WTC11 (cell line): Measurements from ENCODE around the gene CCDC157. TPM values are rescaled to one million over a fixed set of nuclear protein-coding genes. Genes with fewer than 3 reads are reported as not detected.

Experiments used
- ATAC-seq: fragments of 200-7000 bp; cut with Tn5 transposase; 2 replicates; pipeline ENCODE4 v1.10.0; 2021; ENCODE audit warnings: mild to moderate bottlenecking, moderate library complexity
- CTCF ChIA-PET: fragments of 300-600 bp; sonication (Branson Sonifier 250); formaldehyde crosslinking; loops from one replicate; lab custom pipeline; 2021; ENCODE audit warnings: antibody characterized with exemption; lab: Charles Lee
- POLR2A ChIA-PET: fragments of 350-600 bp; sonication (Branson Sonifier 250); formaldehyde crosslinking; loops from one replicate; lab custom pipeline; 2021; ENCODE audit warnings: antibody characterized with exemption; lab: Charles Lee
- DNase-seq: peaks from one replicate; pipeline ENCODE4 v3.0.0; 2021; ENCODE audit warnings: low spot score
- H3K27ac Mint-ChIP-seq: 2 replicates; pipeline ENCODE4 v1.8.0; 2021; ENCODE audit warnings: mixed read lengths
- H3K27me3 Mint-ChIP-seq: 2 replicates; pipeline ENCODE4 v1.8.0; 2021; ENCODE audit warnings: low read depth, mild to moderate bottlenecking, moderate library complexity, mixed read lengths
- H3K36me3 Mint-ChIP-seq: 2 replicates; pipeline ENCODE4 v1.8.0; 2021; ENCODE audit warnings: mixed read lengths
- H3K4me1 Mint-ChIP-seq: 2 replicates; pipeline ENCODE4 v1.8.0; 2022; ENCODE audit warnings: mixed read lengths
- H3K4me3 Mint-ChIP-seq: 2 replicates; pipeline ENCODE4 v1.8.0; 2021; ENCODE audit warnings: mild to moderate bottlenecking, moderate library complexity, mixed read lengths
- H3K9me3 Mint-ChIP-seq: 2 replicates; pipeline ENCODE4 v1.8.0; 2021; ENCODE audit warnings: mixed read lengths
- AFF4 ChIP-seq: sonication (generic); formaldehyde crosslinking; IDR thresholded peaks from 2 replicates; pipeline ENCODE4 v1.8.1; 2023; ENCODE audit warnings: mild to moderate bottlenecking, missing genetic modification reagents, borderline replicate concordance
- EMX1 ChIP-seq: fragments of 250-450 bp; sonication (Bioruptor Pico); IDR thresholded peaks from 2 replicates; pipeline ENCODE4 v1.8.0; 2021; ENCODE audit warnings: mild to moderate bottlenecking
- FOXP1 ChIP-seq: sonication (generic); formaldehyde crosslinking; IDR thresholded peaks from 2 replicates; pipeline ENCODE4 v1.8.0; 2022; ENCODE audit warnings: missing genetic modification reagents, mild to moderate bottlenecking, moderate library complexity, borderline replicate concordance
- GRHL2 ChIP-seq: fragments of 250-450 bp; sonication (Bioruptor Pico); IDR thresholded peaks from 2 replicates; pipeline ENCODE4 v1.8.0; 2022; ENCODE audit warnings: mild to moderate bottlenecking, moderate library complexity; ENCODE audit not compliant: insufficient replicate concordance, severe bottlenecking
- JAZF1 ChIP-seq: fragments of 250-450 bp; sonication (Bioruptor Pico); IDR thresholded peaks from 2 replicates; pipeline ENCODE4 v1.9.0; 2021; ENCODE audit warnings: moderate library complexity, mild to moderate bottlenecking, inconsistent platforms
- MXD4 ChIP-seq: fragments of 250-450 bp; sonication (Bioruptor Pico); IDR thresholded peaks from 2 replicates; pipeline ENCODE4 v1.8.0; 2021; ENCODE audit warnings: mild to moderate bottlenecking, moderate library complexity, borderline replicate concordance
- PRDM15 ChIP-seq: sonication (generic); formaldehyde crosslinking; IDR thresholded peaks from 2 replicates; pipeline ENCODE4 v1.8.0; 2022; ENCODE audit warnings: missing genetic modification reagents
- PREB ChIP-seq: sonication (generic); formaldehyde crosslinking; IDR thresholded peaks from 2 replicates; pipeline ENCODE4 v1.8.1; 2022; ENCODE audit warnings: mild to moderate bottlenecking, missing genetic modification reagents, moderate library complexity, borderline replicate concordance
- PRRX2 ChIP-seq: fragments of 250-450 bp; sonication (Bioruptor Pico); IDR thresholded peaks from 2 replicates; pipeline ENCODE4 v1.8.0; 2021; ENCODE audit warnings: mild to moderate bottlenecking
- RELA ChIP-seq: sonication (generic); formaldehyde crosslinking; IDR thresholded peaks from 2 replicates; pipeline ENCODE4 v1.8.1; 2022; ENCODE audit warnings: missing genetic modification reagents, mild to moderate bottlenecking, borderline replicate concordance
- TEAD4 ChIP-seq: sonication (generic); formaldehyde crosslinking; IDR thresholded peaks from 2 replicates; pipeline ENCODE4 v1.8.0; 2022; ENCODE audit warnings: mild to moderate bottlenecking, missing genetic modification reagents
- USF1 ChIP-seq: sonication (generic); formaldehyde crosslinking; IDR thresholded peaks from 2 replicates; pipeline ENCODE4 v1.8.0; 2022; ENCODE audit warnings: mild to moderate bottlenecking, missing genetic modification reagents
- ZNF263 ChIP-seq: sonication (generic); formaldehyde crosslinking; IDR thresholded peaks from 2 replicates; pipeline ENCODE4 v1.8.1; 2022; ENCODE audit warnings: low read depth, mild to moderate bottlenecking, moderate library complexity, missing genetic modification reagents
- ZNF281 ChIP-seq: sonication (generic); formaldehyde crosslinking; IDR thresholded peaks from 2 replicates; pipeline ENCODE4 v1.8.0; 2023; ENCODE audit warnings: mild to moderate bottlenecking, missing genetic modification reagents
- ZNF317 ChIP-seq: sonication (generic); formaldehyde crosslinking; IDR thresholded peaks from 2 replicates; pipeline ENCODE4 v1.8.1; 2023; ENCODE audit warnings: low read depth, mild to moderate bottlenecking, moderate library complexity, missing genetic modification reagents, borderline replicate concordance
- ZNF396 ChIP-seq: fragments of 250-450 bp; sonication (Bioruptor Pico); IDR thresholded peaks from 2 replicates; pipeline ENCODE4 v1.8.0; 2021; ENCODE audit warnings: mild to moderate bottlenecking, moderate library complexity, borderline replicate concordance
- ZNF416 ChIP-seq: fragments of 250-450 bp; sonication (Bioruptor Pico); IDR thresholded peaks from 2 replicates; pipeline ENCODE4 v1.9.0; 2021; ENCODE audit warnings: mild to moderate bottlenecking, inconsistent platforms
- ZSCAN18 ChIP-seq: fragments of 250-450 bp; sonication (Bioruptor Pico); IDR thresholded peaks from 2 replicates; pipeline ENCODE4 v2.1.2; 2022; ENCODE audit warnings: mild to moderate bottlenecking, moderate library complexity
- total RNA-seq: library from RNA; stranded (reverse); gene quantifications from 3 replicates; pipeline ENCODE4 v1.2.3, GENCODE V29; 2021

Gene CCDC157
- total RNA-seq, 1 experiment from 2014 or later: 6.5 TPM

GRCh38 chr22:30413745-30414524, 57.1 kb downstream of the CCDC157 start:
- DNase-seq (no peak), ATAC-seq (no peak)
- no peak overlapping the region for H3K27ac Mint-ChIP-seq
- peaks cover 34% of the 10 kb centered on the region for H3K36me3 Mint-ChIP-seq
- no peak overlapping the region for H3K4me3 Mint-ChIP-seq
- H3K4me1 Mint-ChIP-seq: no peaks in the 10 kb centered on the region
- POLR2A ChIA-PET: interaction anchor here (0.9 to 1.1 kb wide), 3 partner anchors 8 to 16 kb away, joined by 3 to 4 read pairs (median 4); no protein-coding TSS in a partner anchor
- H3K9me3 Mint-ChIP-seq: no peaks in the 10 kb centered on the region
- no peak for TF ChIP-seq MXD4
- no peak for TF ChIP-seq JAZF1 (CRISPR knock-in tag)
- no peak for TF ChIP-seq ZNF281 (CRISPR knock-in tag)
- TF ChIP-seq ZSCAN18: no peak
- no peak for TF ChIP-seq RELA
- no peak for TF ChIP-seq TEAD4 (CRISPR knock-in tag)
- TF ChIP-seq ZNF317 (CRISPR knock-in tag): no peak
- CTCF ChIA-PET: interaction anchor here (1.1 to 4.5 kb wide), 4 partner anchors 12 to 27 kb away, joined by 3 to 21 read pairs (median 4); partner anchors contain the start of genes MTFP1 and RNF215
- H3K27me3 Mint-ChIP-seq: no peaks in the 10 kb centered on the region

GRCh38 chr22:30414525-30415047, 57.8 kb downstream of the CCDC157 start:
- H3K4me3 Mint-ChIP-seq: no peak overlapping the region
- no peak for TF ChIP-seq FOXP1
- TF ChIP-seq ZNF263 (CRISPR knock-in tag): no peak
- TF ChIP-seq ZNF396 (CRISPR knock-in tag): no peak
- no peak for TF ChIP-seq PRRX2
- no peak for TF ChIP-seq PREB
- no peak for TF ChIP-seq AFF4 (CRISPR knock-in tag)
- TF ChIP-seq JAZF1 (CRISPR knock-in tag): no peak
- no peak for TF ChIP-seq EMX1
- TF ChIP-seq ZNF416 (CRISPR knock-in tag): no peak
- no peak for TF ChIP-seq PRDM15
- TF ChIP-seq USF1 (CRISPR knock-in tag): no peak
- TF ChIP-seq GRHL2 (CRISPR knock-in tag): no peak

More at GRCh38 chr22:30414525-30415047, 57.8 kb downstream of the CCDC157 start:
- ATAC-seq (no peak), DNase-seq (no peak)
- Mint-ChIP-seq H3K27ac (no peak overlapping the region), H3K27me3 (no peaks in the 10 kb centered on the region), H3K36me3 (peaks cover 40% of the 10 kb centered on the region), H3K9me3 (no peaks in the 10 kb centered on the region), H3K4me1 (no peaks in the 10 kb centered on the region)
- POLR2A ChIA-PET: interaction anchor here (0.6 to 0.9 kb wide), 3 partner anchors 11 to 429 kb away, joined by 3 to 4 read pairs (median 4); no protein-coding TSS in a partner anchor
- CTCF ChIA-PET: interaction anchor here (1.5 to 4.5 kb wide), 2 partner anchors 11 to 22 kb away, joined by 3 to 21 read pairs; partner anchors contain the start of gene MTFP1
